CD4-positive, alpha-beta T cell treated with Interleukin-2 at 100 ng/mL for 4 hours (primary cell): ENCODE measurements around the gene UNC5C.

Experiments used
- DNase-seq: peaks from one replicate; pipeline ENCODE4 v3.0.0-alpha.2; 2020; ENCODE audit warnings: low spot score

UNC5C gene

GRCh38 chr4:95343235-95343634 is 205.5 kb downstream of the UNC5C start:
- no peak for DNase-seq

GRCh38 chr4:95340191-95340590 is 208.6 kb downstream of the UNC5C start:
- DNase-seq: no peak

GRCh38 chr4:95325665-95326064 is 223.1 kb downstream of the UNC5C start:
- DNase-seq: no peak

GRCh38 chr4:95319169-95319568 is 229.6 kb downstream of the UNC5C start:
- DNase-seq: no peak

GRCh38 chr4:95318483-95318882 is 230.3 kb downstream of the UNC5C start:
- DNase-seq: no peak

GRCh38 chr4:95318044-95318443 is 230.7 kb downstream of the UNC5C start:
- no peak for DNase-seq

GRCh38 chr4:95317085-95317793 is 231.5 kb downstream of the UNC5C start:
- DNase-seq: no peak

GRCh38 chr4:95314573-95314972 is 234.2 kb downstream of the UNC5C start:
- DNase-seq: no peak

- DNase-seq: no peak
Observed at GRCh38 chr4:95304898-95305297, 243.9 kb downstream of the UNC5C start.

GRCh38 chr4:95300304-95300703 is 248.5 kb downstream of the UNC5C start:
- DNase-seq: no peak

- no peak for DNase-seq
Observed at GRCh38 chr4:95296052-95296451, 252.7 kb downstream of the UNC5C start.

- no peak for DNase-seq
Observed at GRCh38 chr4:95295157-95295556, 253.6 kb downstream of the UNC5C start.

GRCh38 chr4:95294321-95294720 is 254.5 kb downstream of the UNC5C start:
- no peak for DNase-seq

- no peak for DNase-seq
Observed at GRCh38 chr4:95293014-95293413, 255.8 kb downstream of the UNC5C start.

GRCh38 chr4:95290702-95291101 is 258.1 kb downstream of the UNC5C start:
- DNase-seq: no peak

- no peak for DNase-seq
Observed at GRCh38 chr4:95289028-95289634, 259.6 kb downstream of the UNC5C start.

GRCh38 chr4:95288552-95288951 is 260.2 kb downstream of the UNC5C start:
- DNase-seq: no peak

- no peak for DNase-seq
Observed at GRCh38 chr4:95285797-95286196, 263.0 kb downstream of the UNC5C start.

- DNase-seq: no peak
Observed at GRCh38 chr4:95284655-95285054, 264.1 kb downstream of the UNC5C start.

- no peak for DNase-seq
Observed at GRCh38 chr4:95283320-95283719, 265.5 kb downstream of the UNC5C start.

GRCh38 chr4:95272797-95273196 is 276.0 kb downstream of the UNC5C start:
- DNase-seq: no peak

- DNase-seq: no peak
Observed at GRCh38 chr4:95272036-95272435, 276.7 kb downstream of the UNC5C start.

GRCh38 chr4:95268819-95269565 is 279.8 kb downstream of the UNC5C start:
- no peak for DNase-seq
